PC-9 (cell line): ENCODE results near the gene UGT2B15.
"Not testable (repeated sequence)": the region's sequence is repeated elsewhere in the genome, so short reads cannot be mapped to it uniquely, and the experiment has no call there.

Source experiments
- EZH2 ChIP-seq: fragments of 200-600 bp; sonication (generic); IDR thresholded peaks from 2 replicates; pipeline ENCODE4 v1.8.0; 2017; ENCODE audit warnings: antibody characterized with exemption, low read depth
- TF ChIP-seq, protein P1 (sequence below): fragments of 200-600 bp; sonication (generic); conservative IDR thresholded peaks from 2 replicates; pipeline ENCODE4 v1.6.1; 2017; ENCODE audit warnings: mixed run types, antibody characterized with exemption, mild to moderate bottlenecking, moderate library complexity

DNA sequence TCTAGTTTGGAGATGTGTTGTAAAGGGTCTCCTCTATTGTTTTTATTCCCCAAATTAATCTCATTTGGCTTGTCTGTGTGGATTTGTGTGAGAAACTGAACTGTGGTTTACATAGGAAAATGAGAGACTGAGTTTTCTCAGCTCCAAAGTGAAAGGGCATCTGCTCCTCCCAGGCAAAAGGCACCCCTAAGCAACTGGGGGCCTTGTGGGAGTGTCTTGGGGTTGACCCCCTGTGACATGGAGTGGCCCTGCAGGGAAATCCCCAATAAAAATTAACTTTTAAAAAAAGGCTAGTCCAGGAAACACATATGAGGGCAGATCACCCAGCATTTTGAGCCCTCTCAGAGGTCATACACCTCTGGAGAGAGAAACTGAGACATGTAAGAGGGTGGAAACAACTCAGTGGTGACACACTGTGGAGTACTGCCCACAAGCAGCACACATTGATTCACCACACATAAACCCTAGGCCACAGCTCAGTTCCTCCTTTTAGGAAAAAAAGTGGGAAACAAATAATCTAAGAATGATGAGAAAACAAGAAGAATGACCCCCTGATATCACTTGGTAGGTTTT is 13.3 kb downstream of the UGT2B15 start:
- TF ChIP-seq, protein P1, sequence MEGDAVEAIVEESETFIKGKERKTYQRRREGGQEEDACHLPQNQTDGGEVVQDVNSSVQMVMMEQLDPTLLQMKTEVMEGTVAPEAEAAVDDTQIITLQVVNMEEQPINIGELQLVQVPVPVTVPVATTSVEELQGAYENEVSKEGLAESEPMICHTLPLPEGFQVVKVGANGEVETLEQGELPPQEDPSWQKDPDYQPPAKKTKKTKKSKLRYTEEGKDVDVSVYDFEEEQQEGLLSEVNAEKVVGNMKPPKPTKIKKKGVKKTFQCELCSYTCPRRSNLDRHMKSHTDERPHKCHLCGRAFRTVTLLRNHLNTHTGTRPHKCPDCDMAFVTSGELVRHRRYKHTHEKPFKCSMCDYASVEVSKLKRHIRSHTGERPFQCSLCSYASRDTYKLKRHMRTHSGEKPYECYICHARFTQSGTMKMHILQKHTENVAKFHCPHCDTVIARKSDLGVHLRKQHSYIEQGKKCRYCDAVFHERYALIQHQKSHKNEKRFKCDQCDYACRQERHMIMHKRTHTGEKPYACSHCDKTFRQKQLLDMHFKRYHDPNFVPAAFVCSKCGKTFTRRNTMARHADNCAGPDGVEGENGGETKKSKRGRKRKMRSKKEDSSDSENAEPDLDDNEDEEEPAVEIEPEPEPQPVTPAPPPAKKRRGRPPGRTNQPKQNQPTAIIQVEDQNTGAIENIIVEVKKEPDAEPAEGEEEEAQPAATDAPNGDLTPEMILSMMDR: not testable (repeated sequence)
- TF ChIP-seq EZH2: not testable (repeated sequence)
